Hepatocyte (in vitro differentiated cells): Measurements from ENCODE around the gene GASK1B.

ENCODE experiments used
- EZH2 ChIP-seq: fragments of 200-600 bp; sonication (generic); IDR thresholded peaks from 2 replicates; pipeline ENCODE4 v1.6.1; 2016; ENCODE audit warnings: antibody characterized with exemption, mild to moderate bottlenecking, borderline replicate concordance
- TF ChIP-seq, protein P1 (sequence below): fragments of 200-600 bp; sonication (generic); IDR thresholded peaks from 2 replicates; pipeline ENCODE4 v1.5.1; 2016; ENCODE audit warnings: antibody characterized with exemption, mild to moderate bottlenecking; ENCODE audit not compliant: poor library complexity

DNA sequence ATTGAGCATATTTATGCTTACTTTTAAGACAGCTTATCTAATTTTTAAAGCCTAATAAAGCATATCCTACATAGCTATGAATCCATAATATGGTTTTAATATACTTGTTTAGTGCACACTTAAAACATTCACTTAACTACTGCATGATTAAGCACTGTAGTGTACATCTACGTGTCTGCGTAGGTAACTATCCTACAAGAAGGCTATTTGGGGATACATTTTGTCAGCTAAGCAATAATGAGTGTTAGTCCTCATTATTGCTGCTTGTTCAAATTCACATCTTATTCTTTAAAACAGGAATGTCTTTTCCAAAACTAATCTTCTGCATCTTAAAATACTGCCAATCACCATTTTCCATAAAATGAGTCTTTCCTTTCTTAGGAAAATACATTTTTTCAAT is 38.6 kb downstream of the GASK1B start:
- TF ChIP-seq, protein P1, sequence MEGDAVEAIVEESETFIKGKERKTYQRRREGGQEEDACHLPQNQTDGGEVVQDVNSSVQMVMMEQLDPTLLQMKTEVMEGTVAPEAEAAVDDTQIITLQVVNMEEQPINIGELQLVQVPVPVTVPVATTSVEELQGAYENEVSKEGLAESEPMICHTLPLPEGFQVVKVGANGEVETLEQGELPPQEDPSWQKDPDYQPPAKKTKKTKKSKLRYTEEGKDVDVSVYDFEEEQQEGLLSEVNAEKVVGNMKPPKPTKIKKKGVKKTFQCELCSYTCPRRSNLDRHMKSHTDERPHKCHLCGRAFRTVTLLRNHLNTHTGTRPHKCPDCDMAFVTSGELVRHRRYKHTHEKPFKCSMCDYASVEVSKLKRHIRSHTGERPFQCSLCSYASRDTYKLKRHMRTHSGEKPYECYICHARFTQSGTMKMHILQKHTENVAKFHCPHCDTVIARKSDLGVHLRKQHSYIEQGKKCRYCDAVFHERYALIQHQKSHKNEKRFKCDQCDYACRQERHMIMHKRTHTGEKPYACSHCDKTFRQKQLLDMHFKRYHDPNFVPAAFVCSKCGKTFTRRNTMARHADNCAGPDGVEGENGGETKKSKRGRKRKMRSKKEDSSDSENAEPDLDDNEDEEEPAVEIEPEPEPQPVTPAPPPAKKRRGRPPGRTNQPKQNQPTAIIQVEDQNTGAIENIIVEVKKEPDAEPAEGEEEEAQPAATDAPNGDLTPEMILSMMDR, result no peak
- no peak for TF ChIP-seq EZH2
